ENCODE measurements around the gene TROAP. TPM values are rescaled to one million over a fixed set of nuclear protein-coding genes. Genes with fewer than 3 reads are reported as not detected.

TROAP gene, protein sequence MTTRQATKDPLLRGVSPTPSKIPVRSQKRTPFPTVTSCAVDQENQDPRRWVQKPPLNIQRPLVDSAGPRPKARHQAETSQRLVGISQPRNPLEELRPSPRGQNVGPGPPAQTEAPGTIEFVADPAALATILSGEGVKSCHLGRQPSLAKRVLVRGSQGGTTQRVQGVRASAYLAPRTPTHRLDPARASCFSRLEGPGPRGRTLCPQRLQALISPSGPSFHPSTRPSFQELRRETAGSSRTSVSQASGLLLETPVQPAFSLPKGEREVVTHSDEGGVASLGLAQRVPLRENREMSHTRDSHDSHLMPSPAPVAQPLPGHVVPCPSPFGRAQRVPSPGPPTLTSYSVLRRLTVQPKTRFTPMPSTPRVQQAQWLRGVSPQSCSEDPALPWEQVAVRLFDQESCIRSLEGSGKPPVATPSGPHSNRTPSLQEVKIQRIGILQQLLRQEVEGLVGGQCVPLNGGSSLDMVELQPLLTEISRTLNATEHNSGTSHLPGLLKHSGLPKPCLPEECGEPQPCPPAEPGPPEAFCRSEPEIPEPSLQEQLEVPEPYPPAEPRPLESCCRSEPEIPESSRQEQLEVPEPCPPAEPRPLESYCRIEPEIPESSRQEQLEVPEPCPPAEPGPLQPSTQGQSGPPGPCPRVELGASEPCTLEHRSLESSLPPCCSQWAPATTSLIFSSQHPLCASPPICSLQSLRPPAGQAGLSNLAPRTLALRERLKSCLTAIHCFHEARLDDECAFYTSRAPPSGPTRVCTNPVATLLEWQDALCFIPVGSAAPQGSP
- 9.5 and 10.6 TPM in 2 replicates for total RNA-seq

GRCh38 chr12:49322708-49323523 lies at the start of gene TROAP:
Gene TROAP (plus strand): TSS chr12:49323255. CDS start chr12:49323609, 354 bp downstream.

DNA sequence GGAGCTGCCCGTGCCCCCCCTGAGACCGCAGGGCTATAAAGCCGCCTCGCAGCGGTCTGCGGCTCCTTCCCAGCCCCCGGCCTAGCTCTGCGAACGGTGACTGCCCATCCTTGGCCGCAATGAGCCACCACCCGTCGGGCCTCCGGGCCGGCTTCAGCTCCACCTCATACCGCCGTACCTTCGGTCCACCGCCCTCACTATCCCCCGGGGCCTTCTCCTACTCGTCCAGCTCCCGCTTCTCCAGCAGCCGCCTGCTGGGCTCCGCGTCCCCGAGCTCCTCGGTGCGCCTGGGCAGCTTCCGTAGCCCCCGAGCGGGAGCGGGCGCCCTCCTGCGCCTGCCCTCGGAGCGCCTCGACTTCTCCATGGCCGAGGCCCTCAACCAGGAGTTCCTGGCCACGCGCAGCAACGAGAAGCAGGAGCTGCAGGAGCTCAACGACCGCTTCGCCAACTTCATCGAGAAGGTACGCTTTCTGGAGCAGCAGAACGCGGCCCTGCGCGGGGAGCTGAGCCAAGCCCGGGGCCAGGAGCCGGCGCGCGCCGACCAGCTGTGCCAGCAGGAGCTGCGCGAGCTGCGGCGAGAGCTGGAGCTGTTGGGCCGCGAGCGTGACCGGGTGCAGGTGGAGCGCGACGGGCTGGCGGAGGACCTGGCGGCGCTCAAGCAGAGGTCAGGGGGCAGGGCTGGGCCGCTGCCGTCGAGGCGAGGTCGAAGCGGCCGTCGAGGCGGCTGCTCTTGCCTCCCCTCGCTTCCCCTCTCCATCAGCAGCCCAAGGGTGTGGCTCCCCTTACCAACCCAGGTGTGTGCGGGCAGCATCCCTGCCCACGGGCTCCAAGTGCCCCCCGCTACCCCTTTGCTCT lies 27.7 kb upstream of the TROAP start, which contains the start of gene PRPH:
TSS of gene PRPH (plus strand) at position 66 of the 855 bp plus-strand sequence. CDS start at position 120, 54 bp downstream.

DNA sequence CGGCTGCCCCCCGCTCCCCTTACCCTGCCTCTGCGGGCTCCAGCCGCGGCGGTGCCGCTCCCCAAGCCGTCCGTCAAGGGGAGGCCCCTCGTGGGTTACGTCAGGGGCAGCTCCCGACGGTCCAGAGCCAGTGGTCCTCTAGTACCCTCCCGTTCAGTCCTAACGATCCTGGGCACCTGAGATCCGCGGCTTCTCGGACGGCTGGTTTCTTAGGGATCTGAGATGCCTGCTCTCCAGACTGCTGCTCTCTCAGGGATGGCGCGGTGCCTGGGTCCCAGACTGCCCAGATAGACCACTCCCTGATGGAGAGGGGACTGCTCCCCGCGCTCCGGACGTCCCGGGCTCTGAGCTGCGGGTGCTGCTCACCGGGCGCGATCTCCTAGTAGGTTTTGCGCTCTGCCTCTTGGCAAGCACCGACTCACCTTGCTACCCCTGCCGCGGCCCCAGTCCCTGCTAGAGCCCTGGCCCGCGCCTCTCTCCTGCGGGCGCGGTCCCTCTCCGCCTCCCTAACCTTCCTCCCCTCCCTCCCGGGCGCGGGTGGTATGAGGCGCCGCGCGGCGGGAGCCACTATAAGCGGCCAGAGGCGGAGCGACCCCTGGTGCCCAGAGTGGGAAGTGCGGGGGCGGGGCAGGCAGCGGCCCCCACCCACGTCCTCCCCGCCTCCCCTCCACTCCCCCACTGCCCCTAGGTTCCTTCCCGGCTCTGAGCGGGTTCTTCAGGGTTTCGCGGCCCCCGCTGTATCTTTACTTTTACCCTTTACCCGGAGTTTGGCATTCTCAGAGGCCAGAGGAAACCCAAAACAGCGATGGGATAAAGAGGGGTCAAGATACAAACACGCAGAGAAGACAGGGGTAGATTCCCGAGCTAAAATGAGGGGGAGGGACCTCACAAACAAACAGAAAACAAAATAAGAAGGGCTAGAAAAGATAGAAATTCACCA lies 13.9 kb downstream of the TROAP start, which contains the start of gene C1QL4:
TSS of gene C1QL4 (minus strand) at position 544 of the 940 bp plus-strand sequence. CDS start 711 bp downstream, outside the sequence.

DNA sequence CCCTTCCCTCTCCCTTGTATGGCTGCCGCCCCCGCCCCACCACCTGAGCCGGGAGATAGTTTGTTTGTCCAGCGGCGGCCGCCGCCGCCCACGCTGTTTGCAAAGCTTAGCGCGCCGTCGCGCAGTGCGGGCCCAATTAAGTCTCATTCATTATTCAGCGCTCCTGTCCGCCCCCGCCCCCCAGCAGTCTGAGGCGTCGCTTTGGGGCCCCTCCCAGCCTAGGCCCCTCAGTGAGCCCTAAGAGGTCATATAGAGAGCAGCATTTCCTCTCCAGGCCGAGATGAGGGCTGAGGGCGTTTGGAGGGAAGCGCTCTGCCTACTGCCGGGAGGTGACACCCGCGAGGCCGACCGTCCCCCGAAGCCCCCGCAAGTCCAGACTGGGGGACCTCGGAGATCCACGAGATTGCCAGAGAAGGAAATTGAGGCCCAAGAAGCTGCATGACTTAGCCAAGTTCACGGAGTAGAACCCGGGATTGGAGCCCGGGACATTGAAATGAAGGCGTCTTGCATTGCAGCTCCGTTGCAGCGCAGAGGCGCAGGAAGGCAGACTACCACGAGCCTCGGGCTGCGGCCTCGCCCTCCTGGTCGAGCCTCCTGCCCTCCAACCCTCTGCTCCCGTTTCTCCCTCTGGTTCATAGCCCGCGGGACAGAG lies 23.7 kb downstream of the TROAP start, which contains the start of gene DNAJC22:
TSS of gene DNAJC22 (plus strand) at position 230 of the 652 bp plus-strand sequence. CDS start 1,985 bp downstream, outside the sequence.

GRCh38 chr12:49367381-49368239 lies 44.6 kb downstream of the TROAP start, which contains the start of gene SPATS2:
Gene SPATS2 (plus strand): TSS chr12:49367462. CDS start chr12:49461013, 93,551 bp downstream.

Other genes with a start within 250 kb of the TROAP start
- gene DHH, start 228.5 kb upstream of the TROAP start, total RNA-seq, result under 0.01 and 0.06 TPM in 2 replicates
- gene LMBR1L, start 212.4 kb upstream of the TROAP start, total RNA-seq, result 33.5 and 34.1 TPM in 2 replicates
- 1,878 and 2,204 TPM in 2 replicates for gene TUBA1B, start 191.9 kb upstream of the TROAP start, total RNA-seq
- gene TUBA1A, start 134.2 kb upstream of the TROAP start, total RNA-seq, result 652 and 678 TPM in 2 replicates
- 277 and 325 TPM in 2 replicates for gene TUBA1C, start 58.2 kb upstream of the TROAP start, total RNA-seq
- 0.92 and 1.4 TPM in 2 replicates for gene PRPH, start 28.1 kb upstream of the TROAP start, total RNA-seq
- gene C1QL4, start 13.9 kb downstream of the TROAP start, total RNA-seq, result 0.06 TPM in 1 of 2 replicates, not detected in the other
- 4.9 and 5.4 TPM in 2 replicates for gene DNAJC22, start 23.6 kb downstream of the TROAP start, total RNA-seq
- gene SPATS2, start 44.2 kb downstream of the TROAP start, total RNA-seq, result 18.5 and 19.3 TPM in 2 replicates
- gene KCNH3, start 215.8 kb downstream of the TROAP start, total RNA-seq, result under 0.01 and 0.06 TPM in 2 replicates
- 42.0 and 53.6 TPM in 2 replicates for gene MCRS1, start 244.9 kb downstream of the TROAP start, total RNA-seq

Data from aortic smooth muscle cell (primary cell).